GM12872 (cell line): ENCODE measurements around the gene NEBL.

Source experiments
- TF ChIP-seq, protein P1 (sequence below): IDR thresholded peaks from 3 replicates; pipeline ENCODE4 v1.5.1; 2011; ENCODE audit warnings: low read depth, mild to moderate bottlenecking, low read length, moderate library complexity; ENCODE audit not compliant: insufficient read depth

Gene NEBL

DNA sequence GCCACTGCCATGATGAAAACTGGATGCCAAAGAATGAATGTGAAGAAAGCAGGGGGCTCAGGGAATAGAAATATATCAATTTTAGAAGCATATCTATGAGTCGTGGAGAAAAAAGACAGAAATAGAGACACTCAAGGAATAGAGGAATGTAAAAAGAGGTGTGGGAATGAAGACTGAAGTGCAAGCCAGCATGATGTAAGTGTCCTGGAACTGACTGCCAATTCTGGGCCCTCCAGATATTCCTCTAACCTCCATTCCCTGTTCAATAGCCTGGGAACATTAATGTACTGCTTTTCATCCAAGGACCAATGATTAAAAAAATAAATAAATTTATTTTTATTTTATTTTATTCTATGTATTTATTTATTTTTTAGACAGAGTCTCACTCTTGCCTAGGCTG is 40.6 kb downstream of the NEBL start:
- TF ChIP-seq, protein P1, sequence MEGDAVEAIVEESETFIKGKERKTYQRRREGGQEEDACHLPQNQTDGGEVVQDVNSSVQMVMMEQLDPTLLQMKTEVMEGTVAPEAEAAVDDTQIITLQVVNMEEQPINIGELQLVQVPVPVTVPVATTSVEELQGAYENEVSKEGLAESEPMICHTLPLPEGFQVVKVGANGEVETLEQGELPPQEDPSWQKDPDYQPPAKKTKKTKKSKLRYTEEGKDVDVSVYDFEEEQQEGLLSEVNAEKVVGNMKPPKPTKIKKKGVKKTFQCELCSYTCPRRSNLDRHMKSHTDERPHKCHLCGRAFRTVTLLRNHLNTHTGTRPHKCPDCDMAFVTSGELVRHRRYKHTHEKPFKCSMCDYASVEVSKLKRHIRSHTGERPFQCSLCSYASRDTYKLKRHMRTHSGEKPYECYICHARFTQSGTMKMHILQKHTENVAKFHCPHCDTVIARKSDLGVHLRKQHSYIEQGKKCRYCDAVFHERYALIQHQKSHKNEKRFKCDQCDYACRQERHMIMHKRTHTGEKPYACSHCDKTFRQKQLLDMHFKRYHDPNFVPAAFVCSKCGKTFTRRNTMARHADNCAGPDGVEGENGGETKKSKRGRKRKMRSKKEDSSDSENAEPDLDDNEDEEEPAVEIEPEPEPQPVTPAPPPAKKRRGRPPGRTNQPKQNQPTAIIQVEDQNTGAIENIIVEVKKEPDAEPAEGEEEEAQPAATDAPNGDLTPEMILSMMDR = no peak

DNA sequence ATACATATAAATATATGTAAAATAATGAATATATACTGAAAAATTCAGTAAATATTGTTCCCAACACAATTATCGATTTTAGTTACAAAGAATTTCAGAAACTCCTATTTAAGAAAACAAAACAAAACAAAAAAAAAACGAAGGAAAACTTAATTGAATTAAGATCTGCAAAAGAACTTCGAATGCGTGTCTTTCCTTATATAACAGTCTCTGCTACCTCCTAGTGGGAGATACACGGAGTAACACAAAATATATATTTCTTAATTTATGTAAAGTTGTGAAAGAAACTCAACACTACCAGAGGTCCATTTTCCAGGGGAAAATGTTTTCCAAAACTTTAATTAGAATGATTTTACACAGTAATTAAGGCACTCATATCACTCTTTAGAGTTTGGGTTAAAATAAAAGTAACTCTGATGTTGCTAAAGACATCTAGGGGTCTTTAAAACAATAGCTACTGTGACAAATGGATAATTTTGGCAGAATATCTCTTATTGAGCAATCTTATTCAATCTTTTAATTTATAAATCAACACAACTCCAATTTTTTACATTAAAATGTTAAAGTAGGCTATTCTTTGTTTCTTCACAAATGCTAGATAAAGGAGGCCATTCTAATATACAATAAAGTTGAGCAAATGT is 41.6 kb downstream of the NEBL start:
- TF ChIP-seq, protein P1 = peak; percentile 18; the same call in 1 of the 3 replicates

DNA sequence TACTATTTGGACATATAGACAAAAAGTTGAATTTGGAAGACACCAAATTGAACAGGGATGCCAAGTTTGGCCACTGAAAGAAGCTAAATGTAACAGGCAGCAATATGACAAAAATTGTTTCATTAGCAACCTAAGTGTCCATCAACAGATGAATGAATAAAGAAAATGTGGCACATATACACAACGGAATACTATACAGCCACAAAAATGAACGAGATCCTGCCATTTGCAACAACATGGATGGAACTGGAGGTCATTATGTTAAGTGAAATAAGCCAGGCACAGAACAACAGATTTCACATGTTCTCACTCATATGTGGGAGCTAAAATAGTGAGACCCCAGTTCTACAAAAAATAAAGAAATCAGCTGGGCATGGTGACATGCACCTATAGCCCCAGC is 43.8 kb downstream of the NEBL start:
- TF ChIP-seq, protein P1 = no peak

DNA sequence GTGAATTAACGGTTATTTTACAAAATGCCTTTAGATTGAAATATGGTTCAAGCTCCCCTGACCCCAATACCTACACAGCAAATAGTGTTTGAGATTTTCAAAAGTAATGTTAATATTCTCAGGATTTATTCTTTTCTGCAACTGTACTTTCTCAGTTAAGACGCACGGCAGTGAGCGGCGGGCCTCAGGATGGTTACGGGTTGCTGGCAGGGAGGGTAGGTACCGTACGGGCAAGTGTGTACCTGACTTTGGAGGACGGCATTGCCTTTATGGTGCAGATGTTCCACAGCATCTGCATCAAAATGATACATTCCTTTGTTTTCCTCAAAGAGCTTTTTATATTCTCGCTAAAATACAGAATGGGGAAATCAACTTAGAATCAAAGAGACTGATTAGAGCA is 44.8 kb downstream of the NEBL start:
- TF ChIP-seq, protein P1 = no peak

DNA sequence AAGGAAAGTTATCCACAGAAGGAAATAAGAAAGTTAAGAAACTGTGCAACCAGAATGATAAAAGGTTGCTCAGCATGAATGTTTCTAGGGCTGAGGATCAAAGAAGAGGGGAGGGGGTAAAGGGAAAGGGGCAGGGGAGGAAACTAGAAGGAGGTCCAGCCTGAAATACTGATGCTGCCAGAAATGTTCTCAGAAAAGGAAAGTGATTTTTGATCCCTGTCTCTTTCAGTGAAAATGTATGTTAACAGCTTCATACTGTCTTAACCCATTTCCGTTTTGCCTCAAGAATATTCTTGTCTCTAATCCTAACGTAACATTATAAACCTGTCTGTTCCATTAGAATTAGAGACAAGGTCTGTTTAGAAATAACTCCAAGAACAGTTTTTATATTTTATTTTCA is 49.6 kb downstream of the NEBL start:
- TF ChIP-seq, protein P1 = no peak

DNA sequence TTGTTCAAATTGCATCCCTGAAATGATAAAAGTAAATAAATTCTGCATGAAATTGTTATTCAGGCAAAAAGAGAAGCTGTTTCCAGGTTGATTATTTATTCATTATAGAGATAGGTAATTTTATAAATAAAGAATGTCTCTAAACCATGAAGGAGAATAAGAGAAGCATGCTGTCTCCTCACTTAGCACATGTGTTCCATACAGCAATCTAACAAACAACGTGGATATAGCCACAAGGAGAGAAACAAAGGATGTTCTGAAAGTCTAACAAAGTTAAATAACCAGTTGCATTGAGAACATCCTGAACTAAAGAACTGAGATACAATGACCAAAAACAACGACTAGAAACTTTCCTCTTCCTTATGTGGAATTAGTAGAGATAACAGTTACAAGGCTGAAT is 50.8 kb downstream of the NEBL start:
- TF ChIP-seq, protein P1 = no peak

DNA sequence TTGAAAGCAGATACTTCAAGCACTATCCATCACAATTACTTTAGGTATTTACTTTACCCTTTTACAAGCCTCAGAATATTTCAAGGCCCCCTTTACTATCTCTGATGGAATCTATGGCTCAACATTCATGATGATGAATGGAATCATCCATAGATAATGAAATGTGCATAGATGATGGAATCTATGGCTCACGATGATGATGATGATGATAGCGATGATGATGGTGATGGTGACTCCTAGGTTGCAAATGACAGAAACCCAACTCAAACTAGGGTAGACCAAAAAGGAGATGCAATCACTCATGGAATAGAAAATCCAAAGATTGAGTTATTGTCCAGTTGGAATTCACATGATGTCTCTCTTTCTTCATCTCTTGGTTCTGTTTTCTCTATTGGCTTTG is 55.7 kb downstream of the NEBL start:
- TF ChIP-seq, protein P1 = no peak
